HCT116 (cell line): ENCODE data around the gene CNPY4. TPM values are rescaled to one million over a fixed set of nuclear protein-coding genes. Genes with fewer than 3 reads are reported as not detected.

Experiments used
- ATAC-seq: fragments of 200-7000 bp; cut with Tn5 transposase; 2 replicates; pipeline ENCODE4 v1.9.1; 2020; ENCODE audit warnings: mild to moderate bottlenecking, moderate library complexity
- BruUV-seq: library from RNA; stranded (reverse); fragments of 400-500 nt; replicated peaks from 2 replicates; lab custom pipeline; 2021; lab: Mats Ljungman, UMichigan
- CTCF ChIA-PET: fragments of 300-600 bp; sonication (Branson Sonifier 250); formaldehyde crosslinking; loops from one replicate; lab custom pipeline; 2021; ENCODE audit warnings: antibody characterized with exemption; lab: Charles Lee
- POLR2A ChIA-PET: fragments of 300-600, 350-600 bp; sonication (Branson Sonifier 250); formaldehyde crosslinking; loops from one replicate; lab custom pipeline; 2021; ENCODE audit warnings: antibody characterized with exemption; lab: Charles Lee
- RAD21 ChIA-PET, 2 experiments: fragments of 300-600 bp; sonication (Branson Sonifier 250); formaldehyde crosslinking; loops; one replicate each; lab custom pipeline; 2023; ENCODE audit warnings: low total read pairs in 2 of 2; ENCODE audit not compliant: uncharacterized antibody in 2 of 2, unreplicated experiment in 2 of 2, low non-redundant PET in 1 of 2; lab: Charles Lee
- DNase-seq: peaks from one replicate; pipeline ENCODE4 v3.0.0-alpha.2; 2010; ENCODE audit warnings: low read depth, low spot score
- H2AFZ ChIP-seq: fragments of 200-600 bp; shearing (Covaris generic), sonication (generic); 2 replicates; pipeline ENCODE4 v1.6.1; 2017; ENCODE audit warnings: low read depth, mixed run types, mixed read lengths, antibody characterized with exemption, low read length; ENCODE audit not compliant: poor library complexity, severe bottlenecking
- H3K27ac ChIP-seq: 2 replicates; pipeline ENCODE4 v1.5.1; 2012; ENCODE audit warnings: low read depth, low read length
- H3K27me3 ChIP-seq: fragments of 200-600 bp; sonication (generic); 2 replicates; pipeline ENCODE4 v1.6.1; 2016; ENCODE audit warnings: mixed run types, low read length, mixed read lengths; ENCODE audit not compliant: insufficient read depth
- H3K36me3 ChIP-seq, 2 experiments: fragments of 200-500 bp in 1 of 2; fragments of 200-600 bp in 1 of 2; sonication (Bioruptor generic) in 1 of 2; sonication (generic) in 1 of 2; 2 replicates each; pipeline versions ENCODE4 v1.5.1 to v1.6.1; 2014 to 2016; ENCODE audit warnings: low read length in 2 of 2, inconsistent platforms in 1 of 2, mixed read lengths in 1 of 2, mixed run types in 1 of 2; ENCODE audit not compliant: insufficient read depth in 2 of 2, control insufficient read depth in 1 of 2
- H3K4me1 ChIP-seq, 2 experiments: fragments of 200-600 bp in 1 of 2; sonication (generic) in 1 of 2; 2 replicates each; pipeline versions ENCODE4 v1.5.1 to v1.6.1; 2012 to 2017; ENCODE audit warnings: low read length in 2 of 2, inconsistent platforms in 1 of 2, mild to moderate bottlenecking in 1 of 2, mixed read lengths in 1 of 2, mixed run types in 1 of 2, moderate library complexity in 1 of 2; ENCODE audit not compliant: insufficient read depth in 2 of 2, control insufficient read depth in 1 of 2
- H3K4me2 ChIP-seq: fragments of 200-600 bp; sonication (generic); 2 replicates; pipeline ENCODE4 v1.6.1; 2017; ENCODE audit warnings: mixed run types, low read length, mixed read lengths
- H3K4me3 ChIP-seq, 2 experiments: fragments of 200-600 bp in 1 of 2; sonication (generic) in 1 of 2; replicated peaks in 1 of 2; 2 replicates each; pipeline ENCODE4 v1.5.1; 2011 to 2016; ENCODE audit warnings: low read length in 2 of 2, control low read depth in 1 of 2, low read depth in 1 of 2, mild to moderate bottlenecking in 1 of 2, mixed read lengths in 1 of 2, mixed run types in 1 of 2
- H3K79me2 ChIP-seq: fragments of 200-600 bp; sonication (generic); 2 replicates; pipeline ENCODE4 v1.6.1; 2017; ENCODE audit warnings: mild to moderate bottlenecking, mixed run types, low read length, moderate library complexity, mixed read lengths; ENCODE audit not compliant: insufficient read depth
- H3K9ac ChIP-seq: fragments of 200-600 bp; sonication (generic); 2 replicates; pipeline ENCODE4 v1.6.1; 2016; ENCODE audit warnings: low read length, mixed read lengths
- H3K9me2 ChIP-seq: fragments of 200-600 bp; sonication (generic), shearing (Covaris generic); 2 replicates; pipeline ENCODE4 v1.6.1; 2017; ENCODE audit warnings: mixed run types, mild to moderate bottlenecking, moderate library complexity; ENCODE audit not compliant: insufficient read depth
- H3K9me3 ChIP-seq, 2 experiments: fragments of 200-500 bp in 1 of 2; fragments of 200-600 bp in 1 of 2; sonication (Bioruptor generic) in 1 of 2; sonication (generic) in 1 of 2; 2 replicates each; pipeline ENCODE4 v1.6.1; 2014 to 2017; ENCODE audit warnings: low read length in 2 of 2, mixed read lengths in 2 of 2, inconsistent platforms in 1 of 2, low read depth in 1 of 2, mild to moderate bottlenecking in 1 of 2, mixed run types in 1 of 2, moderate library complexity in 1 of 2; ENCODE audit not compliant: control insufficient read depth in 1 of 2, insufficient read depth in 1 of 2
- H4K20me1 ChIP-seq: fragments of 200-600 bp; sonication (generic), shearing (Covaris generic); 2 replicates; pipeline ENCODE4 v1.6.1; 2017; ENCODE audit warnings: mixed run types, mild to moderate bottlenecking, moderate library complexity; ENCODE audit not compliant: insufficient read depth
- CBX3 ChIP-seq: IDR thresholded peaks from 2 replicates; pipeline ENCODE4 v1.6.1; 2012; ENCODE audit warnings: low read depth
- EGR1 ChIP-seq: IDR thresholded peaks from 2 replicates; pipeline ENCODE4 v1.6.1; 2012; ENCODE audit warnings: low read depth
- ELF1 ChIP-seq: IDR thresholded peaks from 2 replicates; pipeline ENCODE4 v1.6.1; 2012; ENCODE audit warnings: low read depth, borderline replicate concordance
- EZH2phosphoT487 ChIP-seq: fragments of 200-600 bp; IDR thresholded peaks from 2 replicates; pipeline ENCODE4 v1.6.1; 2018; ENCODE audit warnings: antibody characterized with exemption, borderline replicate concordance
- POLR2A ChIP-seq: IDR thresholded peaks from 2 replicates; pipeline ENCODE4 v1.7.0; 2011; ENCODE audit warnings: borderline replicate concordance; ENCODE audit not compliant: insufficient read depth, insufficient read length; ENCODE audit errors: extremely low read depth
- SP1 ChIP-seq: IDR thresholded peaks from 2 replicates; pipeline ENCODE4 v1.6.1; 2012; ENCODE audit warnings: low read depth
- TCF7L2 ChIP-seq: IDR thresholded peaks from 2 replicates; pipeline ENCODE4 v1.7.0; 2011; ENCODE audit warnings: borderline replicate concordance, inconsistent platforms; ENCODE audit not compliant: insufficient read depth, insufficient read length; ENCODE audit errors: extremely low read depth
- YY1 ChIP-seq: IDR thresholded peaks from 2 replicates; pipeline ENCODE4 v1.6.1; 2011; ENCODE audit warnings: low read length, low read depth, moderate library complexity, mild to moderate bottlenecking; ENCODE audit not compliant: insufficient replicate concordance; ENCODE audit errors: extremely low read depth
- ZNF274 ChIP-seq: fragments of 200-500 bp; sonication (Bioruptor generic); IDR thresholded peaks from 2 replicates; pipeline ENCODE4 v1.6.1; 2014; ENCODE audit warnings: mild to moderate bottlenecking, low read depth, low read length, inconsistent platforms
- intact Hi-C: fragments of 100-400 bp; cut with micrococcal nuclease; formaldehyde crosslinking; loops from 2 replicates; pipeline ENCODE4 v1.10.0; 2022
- total RNA-seq: library from RNA; stranded (reverse); gene quantifications from one replicate; pipeline ENCODE4 v1.2.1, GENCODE V29; 2021; ENCODE audit not compliant: unreplicated experiment
- TF ChIP-seq, protein P1 (sequence below): IDR thresholded peaks from 2 replicates; pipeline ENCODE4 v1.6.1; 2011; ENCODE audit warnings: mild to moderate bottlenecking, low read length, moderate library complexity; ENCODE audit not compliant: insufficient replicate concordance; ENCODE audit errors: extremely low read depth
- TF ChIP-seq, protein P2 (sequence below): IDR thresholded peaks from 2 replicates; pipeline ENCODE4 v1.6.1; 2012; ENCODE audit warnings: low read depth
- TF ChIP-seq, protein P3 (sequence below): IDR thresholded peaks from 2 replicates; pipeline ENCODE4 v1.6.1; 2012
- TF ChIP-seq, protein P4 (sequence below), 3 experiments: fragments of 200-600 bp in 1 of 3; sonication (generic) in 1 of 3; IDR thresholded peaks in 2 of 3; conservative IDR thresholded peaks in 1 of 3; 2 replicates each; pipeline ENCODE4 v1.5.1; 2012 to 2017; ENCODE audit warnings: low read depth in 2 of 3, low read length in 2 of 3, antibody characterized with exemption in 1 of 3, borderline replicate concordance in 1 of 3, control low read depth in 1 of 3, mild to moderate bottlenecking in 1 of 3, mixed read lengths in 1 of 3, mixed run types in 1 of 3, moderate library complexity in 1 of 3; ENCODE audit not compliant: insufficient read depth in 1 of 3

CNPY4 gene
- total RNA-seq, 1 experiment from 2014 or later: 2.6 TPM

DNA sequence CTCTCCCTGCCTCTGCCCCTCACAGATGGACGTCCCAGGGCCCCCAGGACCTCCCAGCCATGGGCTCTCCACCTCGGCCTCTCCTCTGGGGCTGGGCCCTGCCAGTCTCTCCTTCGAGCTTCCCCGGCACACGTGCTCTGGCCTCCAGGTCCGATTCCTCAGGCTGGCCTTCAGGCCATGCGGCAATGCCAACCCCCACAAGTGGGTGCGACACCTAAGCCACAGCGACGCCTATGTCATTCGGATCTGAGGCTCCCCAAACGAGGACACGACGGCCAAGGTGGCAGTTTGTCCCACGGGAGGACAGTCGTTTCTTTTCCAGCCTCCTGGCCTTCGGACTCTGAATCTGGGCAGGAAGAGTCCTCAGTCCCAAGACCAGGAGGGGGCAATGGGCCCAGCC, 12.8 kb upstream of the CNPY4 start:
- CTCF ChIA-PET: no interaction called here
- no TSS peak for BruUV-seq

More for the DNA sequence above, 12.8 kb upstream of the CNPY4 start:
- Histone ChIP-seq H3K79me2 (peaks cover 6% of the 10 kb centered on the region; the same call in 1 of the 2 replicates), H3K4me3 (no peak overlapping the region), H3K36me3 (peaks cover 2 to 22% of the 10 kb centered on the region in 2 experiments; a peak in 3 of 4 replicates), H3K27me3 (no peaks in the 10 kb centered on the region), H3K4me1 (peaks cover 6 to 12% of the 10 kb centered on the region in 2 experiments; a peak in 3 of 4 replicates), H3K4me2 (no peak overlapping the region), H3K9ac (no peak overlapping the region), H3K9me3 (no peaks in the 10 kb centered on the region), H3K27ac (no peak overlapping the region), H4K20me1 (no peaks in the 10 kb centered on the region), H2AFZ (no peak overlapping the region), H3K9me2 (no peaks in the 10 kb centered on the region)
- intact Hi-C loops: no loop called here
- RAD21 ChIA-PET: no interaction called here
- ATAC-seq: no peak
- TF ChIP-seq ZNF274 (no peak), TCF7L2 (no peak), YY1 (no peak), SP1 (no peak), EZH2phosphoT487 (no peak), CBX3 (no peak), ELF1 (no peak), EGR1 (no peak), POLR2A (no peak)
- TF ChIP-seq, protein P1, sequence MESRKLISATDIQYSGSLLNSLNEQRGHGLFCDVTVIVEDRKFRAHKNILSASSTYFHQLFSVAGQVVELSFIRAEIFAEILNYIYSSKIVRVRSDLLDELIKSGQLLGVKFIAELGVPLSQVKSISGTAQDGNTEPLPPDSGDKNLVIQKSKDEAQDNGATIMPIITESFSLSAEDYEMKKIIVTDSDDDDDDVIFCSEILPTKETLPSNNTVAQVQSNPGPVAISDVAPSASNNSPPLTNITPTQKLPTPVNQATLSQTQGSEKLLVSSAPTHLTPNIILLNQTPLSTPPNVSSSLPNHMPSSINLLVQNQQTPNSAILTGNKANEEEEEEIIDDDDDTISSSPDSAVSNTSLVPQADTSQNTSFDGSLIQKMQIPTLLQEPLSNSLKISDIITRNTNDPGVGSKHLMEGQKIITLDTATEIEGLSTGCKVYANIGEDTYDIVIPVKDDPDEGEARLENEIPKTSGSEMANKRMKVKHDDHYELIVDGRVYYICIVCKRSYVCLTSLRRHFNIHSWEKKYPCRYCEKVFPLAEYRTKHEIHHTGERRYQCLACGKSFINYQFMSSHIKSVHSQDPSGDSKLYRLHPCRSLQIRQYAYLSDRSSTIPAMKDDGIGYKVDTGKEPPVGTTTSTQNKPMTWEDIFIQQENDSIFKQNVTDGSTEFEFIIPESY: no peak
- TF ChIP-seq, protein P2, sequence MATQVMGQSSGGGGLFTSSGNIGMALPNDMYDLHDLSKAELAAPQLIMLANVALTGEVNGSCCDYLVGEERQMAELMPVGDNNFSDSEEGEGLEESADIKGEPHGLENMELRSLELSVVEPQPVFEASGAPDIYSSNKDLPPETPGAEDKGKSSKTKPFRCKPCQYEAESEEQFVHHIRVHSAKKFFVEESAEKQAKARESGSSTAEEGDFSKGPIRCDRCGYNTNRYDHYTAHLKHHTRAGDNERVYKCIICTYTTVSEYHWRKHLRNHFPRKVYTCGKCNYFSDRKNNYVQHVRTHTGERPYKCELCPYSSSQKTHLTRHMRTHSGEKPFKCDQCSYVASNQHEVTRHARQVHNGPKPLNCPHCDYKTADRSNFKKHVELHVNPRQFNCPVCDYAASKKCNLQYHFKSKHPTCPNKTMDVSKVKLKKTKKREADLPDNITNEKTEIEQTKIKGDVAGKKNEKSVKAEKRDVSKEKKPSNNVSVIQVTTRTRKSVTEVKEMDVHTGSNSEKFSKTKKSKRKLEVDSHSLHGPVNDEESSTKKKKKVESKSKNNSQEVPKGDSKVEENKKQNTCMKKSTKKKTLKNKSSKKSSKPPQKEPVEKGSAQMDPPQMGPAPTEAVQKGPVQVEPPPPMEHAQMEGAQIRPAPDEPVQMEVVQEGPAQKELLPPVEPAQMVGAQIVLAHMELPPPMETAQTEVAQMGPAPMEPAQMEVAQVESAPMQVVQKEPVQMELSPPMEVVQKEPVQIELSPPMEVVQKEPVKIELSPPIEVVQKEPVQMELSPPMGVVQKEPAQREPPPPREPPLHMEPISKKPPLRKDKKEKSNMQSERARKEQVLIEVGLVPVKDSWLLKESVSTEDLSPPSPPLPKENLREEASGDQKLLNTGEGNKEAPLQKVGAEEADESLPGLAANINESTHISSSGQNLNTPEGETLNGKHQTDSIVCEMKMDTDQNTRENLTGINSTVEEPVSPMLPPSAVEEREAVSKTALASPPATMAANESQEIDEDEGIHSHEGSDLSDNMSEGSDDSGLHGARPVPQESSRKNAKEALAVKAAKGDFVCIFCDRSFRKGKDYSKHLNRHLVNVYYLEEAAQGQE: no peak
- TF ChIP-seq, protein P3, sequence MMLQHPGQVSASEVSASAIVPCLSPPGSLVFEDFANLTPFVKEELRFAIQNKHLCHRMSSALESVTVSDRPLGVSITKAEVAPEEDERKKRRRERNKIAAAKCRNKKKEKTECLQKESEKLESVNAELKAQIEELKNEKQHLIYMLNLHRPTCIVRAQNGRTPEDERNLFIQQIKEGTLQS: no peak
- TF ChIP-seq, protein P4, sequence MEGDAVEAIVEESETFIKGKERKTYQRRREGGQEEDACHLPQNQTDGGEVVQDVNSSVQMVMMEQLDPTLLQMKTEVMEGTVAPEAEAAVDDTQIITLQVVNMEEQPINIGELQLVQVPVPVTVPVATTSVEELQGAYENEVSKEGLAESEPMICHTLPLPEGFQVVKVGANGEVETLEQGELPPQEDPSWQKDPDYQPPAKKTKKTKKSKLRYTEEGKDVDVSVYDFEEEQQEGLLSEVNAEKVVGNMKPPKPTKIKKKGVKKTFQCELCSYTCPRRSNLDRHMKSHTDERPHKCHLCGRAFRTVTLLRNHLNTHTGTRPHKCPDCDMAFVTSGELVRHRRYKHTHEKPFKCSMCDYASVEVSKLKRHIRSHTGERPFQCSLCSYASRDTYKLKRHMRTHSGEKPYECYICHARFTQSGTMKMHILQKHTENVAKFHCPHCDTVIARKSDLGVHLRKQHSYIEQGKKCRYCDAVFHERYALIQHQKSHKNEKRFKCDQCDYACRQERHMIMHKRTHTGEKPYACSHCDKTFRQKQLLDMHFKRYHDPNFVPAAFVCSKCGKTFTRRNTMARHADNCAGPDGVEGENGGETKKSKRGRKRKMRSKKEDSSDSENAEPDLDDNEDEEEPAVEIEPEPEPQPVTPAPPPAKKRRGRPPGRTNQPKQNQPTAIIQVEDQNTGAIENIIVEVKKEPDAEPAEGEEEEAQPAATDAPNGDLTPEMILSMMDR (IDR thresholded peaks at IDR 0.05 in 2 of 3, conservative IDR thresholded peaks at IDR 0.05 in 1 of 3; ENCODE audit: borderline replicate concordance in 1 of 3, insufficient read depth in 1 of 3, low read depth in 2 of 3, low read length in 2 of 3): no peak
- no peak for DNase-seq
- POLR2A ChIA-PET: no interaction called here
